Spleen (tissue), 11 donors: ENCODE data around the gene ADAT2. TPM values are rescaled to one million over a fixed set of nuclear protein-coding genes. Genes with fewer than 3 reads are reported as not detected.

Source experiments
- DNase-seq: peaks from one replicate; pipeline ENCODE4 v3.0.0-alpha.2; 2020
- H3K27ac ChIP-seq, 8 donors: fragments of 200-600 bp; sonication (generic) in 7 of 8; 1 replicate in 4 of 8; 2 replicates in 4 of 8; pipeline versions ENCODE4 v1.5.0 to v1.8.0; 2016 to 2021; ENCODE audit warnings: inconsistent platforms in 4 of 8, mild to moderate bottlenecking in 4 of 8, moderate library complexity in 1 of 8
- H3K27me3 ChIP-seq, 7 donors: fragments of 200-600 bp; sonication (generic) in 6 of 7; replicated peaks in 1 of 7; 1 replicate in 4 of 7; 2 replicates in 3 of 7; pipeline versions ENCODE4 v1.5.0 to v1.8.0; 2016 to 2021; ENCODE audit warnings: inconsistent platforms in 3 of 7, mild to moderate bottlenecking in 1 of 7
- H3K36me3 ChIP-seq, 6 donors: fragments of 200-600 bp; sonication (generic) in 5 of 6; 1 replicate in 4 of 6; 2 replicates in 2 of 6; pipeline versions ENCODE4 v1.5.0 to v1.8.0; 2016 to 2021; ENCODE audit warnings: inconsistent platforms in 2 of 6
- H3K4me1 ChIP-seq, 6 donors: fragments of 200-600 bp; sonication (generic) in 5 of 6; 1 replicate in 3 of 6; 2 replicates in 3 of 6; pipeline versions ENCODE4 v1.5.0 to v1.8.0; 2016 to 2021; ENCODE audit warnings: inconsistent platforms in 3 of 6
- H3K4me3 ChIP-seq, 8 donors: fragments of 200-600 bp; sonication (generic) in 7 of 8; 1 replicate in 4 of 8; 2 replicates in 4 of 8; pipeline versions ENCODE4 v1.5.0 to v1.8.0; 2016 to 2021; ENCODE audit warnings: inconsistent platforms in 4 of 8, mild to moderate bottlenecking in 4 of 8, moderate library complexity in 2 of 8
- H3K9me3 ChIP-seq, 8 donors: fragments of 200-600 bp; sonication (generic) in 7 of 8; 1 replicate in 4 of 8; 2 replicates in 4 of 8; pipeline versions ENCODE4 v1.5.0 to v1.8.0; 2016 to 2021; ENCODE audit warnings: inconsistent platforms in 4 of 8
- POLR2A ChIP-seq, 3 donors: fragments of 450-650 bp; IDR thresholded peaks; one replicate each; pipeline ENCODE4 v1.5.1; 2017; ENCODE audit warnings: antibody characterized with exemption in 3 of 3, mild to moderate bottlenecking in 1 of 3
- POLR2AphosphoS5 ChIP-seq, 3 donors: sonication (generic); formaldehyde crosslinking; IDR thresholded peaks; one replicate each; pipeline ENCODE4 v1.5.1; 2017; ENCODE audit warnings: antibody characterized with exemption in 3 of 3
- WGBS, 5 donors: extraction: QIAGEN DNeasy Blood & Tissue Kit in 3 of 5; methylation state at CpG; one replicate each; pipeline versions ENCODE4 v1.1.5 to v1.1.7; 2013 to 2018; 5-methylcytosine and 5-hydroxymethylcytosine counted together
- intact Hi-C: fragments of 100-400 bp; cut with DNase I; formaldehyde crosslinking; loops from one replicate; pipeline ENCODE4 v1.15.0; 2023; ENCODE audit warnings: low total_unique reads
- polyA plus RNA-seq, 3 donors: library from polyadenylated mRNA; stranded (reverse); fragments of 200-250 nt; gene quantifications; one replicate each; pipeline ENCODE4 v1.2.1, GENCODE V29; 2013
- total RNA-seq, 7 donors: library from RNA; depleted of rRNA in 3 of 7; stranded (reverse); fragments of >200 nt in 3 of 7; fragmentation: NEBNext Ultra II Directional in 4 of 7; extraction: Animal tissue kit (Norgen Biotek cat#: 25700) in 4 of 7; gene quantifications; one replicate each; pipeline versions ENCODE4 v1.1.0 to v1.2.1, GENCODE V29; 2016 to 2021
- TF ChIP-seq, protein P1 (sequence below), 11 experiments: fragments of 200-600 bp in 7 of 11; fragments of 450-650 bp in 4 of 11; sonication (generic) in 4 of 11; IDR thresholded peaks in 8 of 11; conservative IDR thresholded peaks in 3 of 11; 1 replicate in 7 of 11; 2 replicates in 4 of 11; pipeline versions ENCODE4 v1.4.0 to v1.8.0; 2016 to 2021; ENCODE audit warnings: antibody characterized with exemption in 11 of 11, inconsistent platforms in 4 of 11, mild to moderate bottlenecking in 1 of 11
- donor health status: healthy with polysubstance abuse.
- donor health status: DM: no; HTN: no; CAD: no; lungs with moderate emphysema.
- donor health status: DM: no; HTN: no; CAD: no.
- donor health status: Bipolar disorder and iron deficiency.
- donor health status: healthy.
- donor health status: DM: no; HTN: no; CAD: no.
- donor health status: DM: yes; HTN: yes; CAD: no.

ADAT2 gene
- total and polyA plus RNA-seq, 10 donors: 5.4 to 17.8 (median 9.8) TPM

DNA sequence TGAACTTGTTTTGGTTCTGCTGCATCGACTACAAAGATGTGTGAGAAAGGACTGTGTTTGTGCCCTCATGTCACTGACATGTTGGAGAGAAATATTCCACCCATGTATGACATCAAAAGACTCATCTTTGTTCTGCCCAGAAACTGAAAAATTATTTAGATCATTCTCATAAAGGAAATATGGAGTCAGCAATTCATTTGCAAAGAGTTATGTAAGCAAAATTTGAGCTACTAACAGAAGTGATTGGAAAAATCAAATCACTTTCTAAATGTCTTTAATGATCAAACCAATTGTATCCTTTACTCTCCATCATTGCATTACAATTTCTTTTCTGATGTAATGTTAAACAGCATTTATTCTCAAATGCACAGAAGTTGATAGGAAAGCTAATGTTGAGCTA, 19.3 kb downstream of the ADAT2 start:
- H3K4me1 ChIP-seq: peaks cover 0 to 6% (median 0%) of the 10 kb centered on the region in 6 donors
- H3K27ac ChIP-seq: no peak overlapping the region
- H3K4me3 ChIP-seq: no peak overlapping the region
- H3K27me3 ChIP-seq: no peaks in the 10 kb centered on the region
- DNase-seq: no peak
- H3K9me3 ChIP-seq: no peaks in the 10 kb centered on the region
- TF ChIP-seq POLR2AphosphoS5 (IDR thresholded peaks at IDR 0.05) (no peak), POLR2A (IDR thresholded peaks at IDR 0.05) (no peak)
- TF ChIP-seq, protein P1, sequence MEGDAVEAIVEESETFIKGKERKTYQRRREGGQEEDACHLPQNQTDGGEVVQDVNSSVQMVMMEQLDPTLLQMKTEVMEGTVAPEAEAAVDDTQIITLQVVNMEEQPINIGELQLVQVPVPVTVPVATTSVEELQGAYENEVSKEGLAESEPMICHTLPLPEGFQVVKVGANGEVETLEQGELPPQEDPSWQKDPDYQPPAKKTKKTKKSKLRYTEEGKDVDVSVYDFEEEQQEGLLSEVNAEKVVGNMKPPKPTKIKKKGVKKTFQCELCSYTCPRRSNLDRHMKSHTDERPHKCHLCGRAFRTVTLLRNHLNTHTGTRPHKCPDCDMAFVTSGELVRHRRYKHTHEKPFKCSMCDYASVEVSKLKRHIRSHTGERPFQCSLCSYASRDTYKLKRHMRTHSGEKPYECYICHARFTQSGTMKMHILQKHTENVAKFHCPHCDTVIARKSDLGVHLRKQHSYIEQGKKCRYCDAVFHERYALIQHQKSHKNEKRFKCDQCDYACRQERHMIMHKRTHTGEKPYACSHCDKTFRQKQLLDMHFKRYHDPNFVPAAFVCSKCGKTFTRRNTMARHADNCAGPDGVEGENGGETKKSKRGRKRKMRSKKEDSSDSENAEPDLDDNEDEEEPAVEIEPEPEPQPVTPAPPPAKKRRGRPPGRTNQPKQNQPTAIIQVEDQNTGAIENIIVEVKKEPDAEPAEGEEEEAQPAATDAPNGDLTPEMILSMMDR (IDR thresholded peaks at IDR 0.05 in 8 of 11, conservative IDR thresholded peaks at IDR 0.05 in 3 of 11): no peak
- WGBS, 5 donors: 79 to 95% (median 87%) methylated on average over 1 of the region's 1 CpG
- peaks cover 0 to 31% (median 3%) of the 10 kb centered on the region in 6 donors for H3K36me3 ChIP-seq
- intact Hi-C loops: no loop called here

DNA sequence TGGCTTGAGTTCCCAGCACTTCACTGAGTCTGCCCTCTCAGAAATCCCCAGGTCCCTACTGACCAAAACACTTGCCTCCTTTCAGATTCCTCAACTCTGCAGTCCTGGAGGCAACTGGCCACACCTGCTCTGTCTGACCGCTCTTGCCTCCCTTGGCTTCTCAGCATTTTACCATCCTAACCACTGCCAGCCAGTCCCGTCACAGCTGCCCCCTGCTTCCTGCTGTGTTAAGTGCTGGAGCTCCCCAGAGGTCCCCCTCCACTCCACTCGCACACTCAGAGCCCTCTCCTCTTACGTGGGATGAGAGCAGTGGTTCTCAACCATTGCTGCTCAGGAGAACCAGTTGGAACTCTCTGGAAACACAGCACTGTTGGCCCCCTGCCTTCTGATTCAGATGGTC, 20.5 kb downstream of the ADAT2 start:
- H3K4me1 ChIP-seq: peaks cover 0 to 6% (median 0%) of the 10 kb centered on the region in 6 donors
- no peak overlapping the region for H3K4me3 ChIP-seq
- H3K27ac ChIP-seq: no peak overlapping the region
- TF ChIP-seq, protein P1 (IDR thresholded peaks at IDR 0.05 in 8 of 11, conservative IDR thresholded peaks at IDR 0.05 in 3 of 11): no peak
- TF ChIP-seq POLR2A (IDR thresholded peaks at IDR 0.05) (no peak), POLR2AphosphoS5 (IDR thresholded peaks at IDR 0.05) (no peak)
- DNase-seq: no peak
- intact Hi-C loops: loop anchor here (5.0 kb wide), 2 partner anchors 738 to 863 kb away; no protein-coding TSS in a partner anchor
- H3K27me3 ChIP-seq: no peaks in the 10 kb centered on the region
- peaks cover 0 to 28% (median 3%) of the 10 kb centered on the region in 6 donors for H3K36me3 ChIP-seq
- 89 to 97% (median 90%) methylated on average over 4 of the region's 4 CpGs for WGBS, 5 donors
- no peaks in the 10 kb centered on the region for H3K9me3 ChIP-seq

DNA sequence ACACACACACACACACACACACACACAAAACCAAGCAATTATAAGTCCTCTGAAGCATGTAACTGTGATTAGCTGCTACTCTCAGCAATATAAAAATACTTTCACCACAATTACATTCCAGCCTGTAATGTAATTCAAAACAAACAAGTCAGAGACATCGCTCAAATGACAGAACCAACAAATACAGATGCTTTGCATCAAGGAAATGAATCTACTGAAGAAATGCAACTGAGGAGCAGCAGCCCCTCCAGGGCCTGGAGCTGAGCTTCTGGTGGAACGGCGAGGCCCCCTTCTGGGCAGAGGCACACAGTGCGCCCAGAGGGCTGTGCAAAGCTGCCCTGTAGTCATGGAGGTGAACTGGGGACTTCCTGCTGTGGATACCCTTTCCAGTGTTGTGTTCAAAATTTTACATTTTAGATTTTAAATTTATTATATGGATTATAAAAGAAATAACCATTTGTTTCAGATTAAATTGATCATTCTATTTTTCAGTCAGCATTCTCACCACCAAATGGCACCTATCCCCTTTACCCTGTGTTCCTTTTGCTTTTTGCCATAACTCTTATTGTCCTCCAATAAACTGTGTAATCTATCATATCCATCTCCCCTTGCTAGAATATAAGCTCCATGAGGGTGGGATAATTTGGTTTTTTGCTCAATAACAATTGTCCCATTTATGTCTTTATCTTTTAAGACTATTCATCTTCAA, 23.2 kb downstream of the ADAT2 start:
- H3K27ac ChIP-seq: no peak overlapping the region
- intact Hi-C loops: loop anchor here (5.0 kb wide), 2 partner anchors 735 to 860 kb away; no protein-coding TSS in a partner anchor
- no peaks in the 10 kb centered on the region for H3K27me3 ChIP-seq
- TF ChIP-seq, protein P1 (IDR thresholded peaks at IDR 0.05 in 8 of 11, conservative IDR thresholded peaks at IDR 0.05 in 3 of 11): peak; percentile 75 to 96 (median 91)
- TF ChIP-seq POLR2A (IDR thresholded peaks at IDR 0.05) (no peak), POLR2AphosphoS5 (IDR thresholded peaks at IDR 0.05) (peak; percentile 45 to 71 (median 60))
- peaks cover 0 to 15% (median 2%) of the 10 kb centered on the region in 6 donors for H3K36me3 ChIP-seq
- DNase-seq: peak; percentile 92
- H3K4me1 ChIP-seq: peaks cover 0 to 6% (median 0%) of the 10 kb centered on the region in 6 donors
- 20 to 24% (median 20%) methylated on average over 4 of the region's 4 CpGs for WGBS, 5 donors
- H3K4me3 ChIP-seq: no peak overlapping the region
- no peaks in the 10 kb centered on the region for H3K9me3 ChIP-seq

DNA sequence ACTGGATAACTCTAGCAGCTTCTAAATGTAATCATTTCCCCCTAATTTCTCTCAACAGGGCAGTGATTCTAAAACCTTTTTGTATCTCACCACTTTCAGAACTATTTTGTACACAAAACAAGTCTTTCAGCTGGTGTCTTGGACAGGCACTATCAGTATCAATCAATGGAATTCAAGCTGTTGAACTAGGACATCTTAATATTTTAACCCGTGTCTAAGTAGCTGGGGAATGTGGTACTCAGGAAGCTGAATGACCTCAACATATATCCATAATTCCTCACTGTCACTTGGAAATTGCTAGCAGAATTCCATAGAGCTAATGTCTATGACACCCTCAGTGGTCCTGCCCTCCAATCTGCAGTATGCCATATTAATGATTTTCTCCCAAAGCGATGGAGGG, 24.5 kb downstream of the ADAT2 start:
- intact Hi-C loops: loop anchor here (5.0 kb wide), 2 partner anchors 734 to 859 kb away; no protein-coding TSS in a partner anchor
- Histone ChIP-seq H3K9me3 (no peaks in the 10 kb centered on the region), H3K27me3 (no peaks in the 10 kb centered on the region), H3K36me3 (peaks cover 0 to 7% (median 1%) of the 10 kb centered on the region in 6 donors), H3K4me1 (peaks cover 0 to 6% (median 0%) of the 10 kb centered on the region in 6 donors), H3K27ac (no peak overlapping the region), H3K4me3 (no peak overlapping the region)
- TF ChIP-seq, protein P1 (IDR thresholded peaks at IDR 0.05 in 8 of 11, conservative IDR thresholded peaks at IDR 0.05 in 3 of 11): no peak
- TF ChIP-seq POLR2AphosphoS5 (IDR thresholded peaks at IDR 0.05) (no peak), POLR2A (IDR thresholded peaks at IDR 0.05) (no peak)
- no peak for DNase-seq
- WGBS, 5 donors: 82 to 88% (median 86%) methylated on average over 2 of the region's 2 CpGs
